Pancreas (tissue), 10 donors: ENCODE results near the gene CCSER1. TPM values are rescaled to one million over a fixed set of nuclear protein-coding genes. Genes with fewer than 3 reads are reported as not detected.
"Not testable (repeated sequence)": the region's sequence is repeated elsewhere in the genome, so short reads cannot be mapped to it uniquely, and the experiment has no call there.

Experiments used
- ATAC-seq, 4 donors: fragments of 200-7000 bp; cut with Tn5 transposase; one replicate each; pipeline versions ENCODE4 v1.8.0 to v1.9.1; 2020; ENCODE audit warnings: mild to moderate bottlenecking in 4 of 4, moderate library complexity in 4 of 4
- DNase-seq, 6 donors: peaks; one replicate each; pipeline ENCODE4 v3.0.0-alpha.2; 2020
- FAIRE-seq: peaks from 2 replicates; lab custom pipeline; 2012; peaks lifted over from hg19 to GRCh38; lab: Jason Lieb, UNC
- H3K27ac ChIP-seq, 4 donors: fragments of 200-600 bp; sonication (generic); 1 replicate in 3 of 4; 2 replicates in 1 of 4; pipeline versions ENCODE4 v1.5.0 to v1.8.0; 2020
- H3K27me3 ChIP-seq, 4 donors: fragments of 200-600 bp; one replicate each; pipeline ENCODE4 v1.8.0; 2021
- H3K36me3 ChIP-seq, 3 donors: fragments of 200-600 bp; sonication (generic) in 1 of 3; one replicate each; pipeline versions ENCODE4 v1.5.0 to v1.8.0; 2020 to 2021
- H3K4me1 ChIP-seq, 3 donors: fragments of 200-600 bp; one replicate each; pipeline ENCODE4 v1.8.0; 2021
- H3K4me3 ChIP-seq, 4 donors: fragments of 200-600 bp; sonication (generic) in 2 of 4; one replicate each; pipeline versions ENCODE4 v1.5.0 to v1.8.0; 2020 to 2021
- H3K9me3 ChIP-seq, 4 donors: fragments of 200-600 bp; one replicate each; pipeline ENCODE4 v1.8.0; 2021
- WGBS, 2 donors: extraction: QIAGEN DNeasy Blood & Tissue Kit; methylation state at CpG; one replicate each; pipeline ENCODE4 v1.1.7; 2013; 5-methylcytosine and 5-hydroxymethylcytosine counted together
- intact Hi-C, 3 donors: fragments of 100-400 bp; cut with DNase I; formaldehyde crosslinking; loops; one replicate each; pipeline versions ENCODE4 v1.11.1 to v1.14.2; 2022
- polyA plus RNA-seq, 2 donors: library from polyadenylated mRNA; stranded (reverse); fragments of 200-250 nt; gene quantifications; one replicate each; pipeline ENCODE4 v1.2.3, GENCODE V29; 2013
- total RNA-seq, 6 donors: library from RNA; stranded (reverse); fragmentation: NEBNext Ultra II Directional in 4 of 6; extraction: Animal tissue kit (Norgen Biotek cat#: 25700) in 4 of 6; gene quantifications; one replicate each; pipeline versions ENCODE4 v1.2.1 to v1.2.4, GENCODE V29; 2021 to 2023
- TF ChIP-seq, protein P1 (sequence below), 4 donors: fragments of 200-600 bp; sonication (generic) in 3 of 4; IDR thresholded peaks; one replicate each; pipeline versions ENCODE4 v1.5.0 to v1.8.0; 2021; ENCODE audit warnings: antibody characterized with exemption in 4 of 4
- donor health status: healthy with polysubstance abuse.
- donor health status: DM: no; HTN: no; CAD: no; lungs with moderate emphysema.
- donor health status: DM: no; HTN: no; CAD: no.
- donor health status: control.
- donor health status: control.
- donor health status: Bipolar disorder and iron deficiency.
- donor health status: DM: yes; HTN: yes; CAD: no.
- donor health status: DM: no; HTN: no; CAD: no.
- donor health status: DM: no; HTN: no; CAD: no.
- donor health status: DM: yes; HTN: yes; CAD: no.

The CCSER1 gene
- total and polyA plus RNA-seq, 8 donors = 0.99 to 12.7 (median 5.1) TPM

DNA sequence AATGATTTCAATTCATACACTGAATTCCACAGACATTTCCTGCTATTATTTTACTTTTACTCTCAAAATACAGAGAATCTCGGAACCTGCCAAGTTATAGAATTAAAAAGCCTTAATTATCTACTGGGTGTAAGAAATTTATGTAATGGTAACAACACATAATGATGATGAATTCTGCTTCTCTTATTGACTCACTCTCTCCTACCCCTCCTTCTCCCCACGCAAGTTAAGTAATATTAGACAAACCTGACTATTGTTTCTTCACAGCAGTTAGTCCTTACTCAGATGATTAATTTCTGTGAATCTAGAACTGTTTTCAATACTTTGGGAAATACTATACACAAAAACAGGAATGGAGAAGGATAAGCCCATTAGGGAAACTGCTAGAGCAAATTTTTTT is 762.0 kb downstream of the CCSER1 start:
- DNase-seq (no peak), FAIRE-seq (no peak), ATAC-seq (no peak)
- intact Hi-C loops = no loop called here
- TF ChIP-seq, protein P1, sequence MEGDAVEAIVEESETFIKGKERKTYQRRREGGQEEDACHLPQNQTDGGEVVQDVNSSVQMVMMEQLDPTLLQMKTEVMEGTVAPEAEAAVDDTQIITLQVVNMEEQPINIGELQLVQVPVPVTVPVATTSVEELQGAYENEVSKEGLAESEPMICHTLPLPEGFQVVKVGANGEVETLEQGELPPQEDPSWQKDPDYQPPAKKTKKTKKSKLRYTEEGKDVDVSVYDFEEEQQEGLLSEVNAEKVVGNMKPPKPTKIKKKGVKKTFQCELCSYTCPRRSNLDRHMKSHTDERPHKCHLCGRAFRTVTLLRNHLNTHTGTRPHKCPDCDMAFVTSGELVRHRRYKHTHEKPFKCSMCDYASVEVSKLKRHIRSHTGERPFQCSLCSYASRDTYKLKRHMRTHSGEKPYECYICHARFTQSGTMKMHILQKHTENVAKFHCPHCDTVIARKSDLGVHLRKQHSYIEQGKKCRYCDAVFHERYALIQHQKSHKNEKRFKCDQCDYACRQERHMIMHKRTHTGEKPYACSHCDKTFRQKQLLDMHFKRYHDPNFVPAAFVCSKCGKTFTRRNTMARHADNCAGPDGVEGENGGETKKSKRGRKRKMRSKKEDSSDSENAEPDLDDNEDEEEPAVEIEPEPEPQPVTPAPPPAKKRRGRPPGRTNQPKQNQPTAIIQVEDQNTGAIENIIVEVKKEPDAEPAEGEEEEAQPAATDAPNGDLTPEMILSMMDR (IDR thresholded peaks at IDR 0.05) = no peak
- no peaks in the 10 kb centered on the region for H3K27me3 ChIP-seq
- H3K36me3 ChIP-seq = no peaks in the 10 kb centered on the region
- no peak overlapping the region for H3K27ac ChIP-seq
- H3K9me3 ChIP-seq = no peaks in the 10 kb centered on the region
- 74 to 78% methylated on average over 2 of the region's 2 CpGs for WGBS, 2 donors
- no peaks in the 10 kb centered on the region for H3K4me1 ChIP-seq
- H3K4me3 ChIP-seq = no peak overlapping the region

DNA sequence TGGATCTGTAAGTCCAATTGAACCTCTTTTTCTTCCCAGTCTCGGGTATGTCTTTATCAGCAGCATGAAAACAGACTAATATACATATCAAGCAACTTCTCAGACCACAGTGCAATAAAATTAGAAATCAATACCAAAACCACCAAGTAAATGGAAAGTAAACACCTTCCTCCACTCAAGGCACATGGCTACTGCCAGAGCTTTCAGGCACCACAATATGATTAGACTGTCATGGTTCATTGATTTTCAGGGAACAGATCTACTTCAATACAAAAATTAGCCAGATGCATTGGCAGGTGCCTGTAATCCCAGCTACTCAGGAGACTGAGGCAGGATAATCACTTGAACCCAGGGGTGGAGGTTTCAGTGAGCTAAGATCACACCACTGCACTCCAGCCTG is 776.2 kb downstream of the CCSER1 start:
- H3K36me3 ChIP-seq, H3K27ac ChIP-seq, H3K4me1 ChIP-seq, FAIRE-seq, H3K9me3 ChIP-seq, H3K27me3 ChIP-seq, DNase-seq, intact Hi-C loops, H3K4me3 ChIP-seq, ATAC-seq: not testable (repeated sequence)
- 59 to 60% methylated on average over 1 of the region's 1 CpG for WGBS, 2 donors

DNA sequence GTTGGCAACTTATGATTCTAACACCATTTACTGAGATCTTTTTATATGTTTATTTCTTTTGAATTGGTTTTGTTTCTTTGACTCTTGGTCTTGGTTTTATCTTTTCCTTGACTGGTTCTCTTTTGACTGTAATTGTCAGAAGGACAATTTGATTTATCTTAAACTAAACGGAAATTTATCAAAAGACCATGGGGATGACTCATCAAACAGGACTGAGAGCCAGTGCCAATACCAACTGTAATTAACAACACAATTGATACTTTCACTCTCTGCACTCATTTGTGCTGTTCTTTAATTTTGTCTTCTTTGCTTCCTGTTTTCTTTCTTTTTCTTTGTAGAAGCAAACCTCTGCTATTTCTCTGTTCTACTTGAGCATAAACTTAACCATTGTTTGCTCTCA is 776.8 kb downstream of the CCSER1 start:
- DNase-seq = no peak
- TF ChIP-seq, protein P1 (IDR thresholded peaks at IDR 0.05) = no peak
- H3K9me3 ChIP-seq = no peaks in the 10 kb centered on the region
- H3K4me3 ChIP-seq = no peak overlapping the region
- no peaks in the 10 kb centered on the region for H3K36me3 ChIP-seq
- H3K27ac ChIP-seq = no peak overlapping the region
- H3K4me1 ChIP-seq = no peaks in the 10 kb centered on the region
- no peak for FAIRE-seq
- intact Hi-C loops = no loop called here
- WGBS, 2 donors = 9 to 14% methylated on average over 1 of the region's 1 CpG
- no peaks in the 10 kb centered on the region for H3K27me3 ChIP-seq
- no peak for ATAC-seq

DNA sequence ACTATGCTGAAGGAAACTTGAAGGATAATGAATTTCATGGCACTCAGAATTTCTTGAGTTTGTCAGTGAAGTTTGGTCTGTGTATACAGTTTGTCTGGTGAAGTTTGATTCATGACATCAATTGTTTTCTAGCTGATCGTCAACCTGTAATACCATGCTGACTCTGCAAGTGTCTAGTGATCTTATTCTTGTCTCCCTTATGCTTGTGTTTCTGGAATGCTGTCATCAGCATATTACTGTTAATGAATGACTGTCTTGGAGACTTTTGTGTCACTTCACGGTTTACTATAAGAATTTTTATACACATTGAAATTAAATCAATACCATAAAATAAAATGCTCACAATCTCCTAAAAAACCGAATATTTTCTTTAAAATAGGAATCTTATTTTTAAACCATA is 779.0 kb downstream of the CCSER1 start:
- 42 to 57% methylated on average over 3 of the region's 3 CpGs for WGBS, 2 donors
- Histone ChIP-seq H3K36me3 (no peaks in the 10 kb centered on the region), H3K4me3 (no peak overlapping the region), H3K27me3 (no peaks in the 10 kb centered on the region), H3K27ac (no peak overlapping the region), H3K4me1 (no peaks in the 10 kb centered on the region), H3K9me3 (no peaks in the 10 kb centered on the region)
- DNase-seq (no peak), ATAC-seq (no peak), FAIRE-seq (no peak)
- intact Hi-C loops = no loop called here
- TF ChIP-seq, protein P1 (IDR thresholded peaks at IDR 0.05) = no peak

DNA sequence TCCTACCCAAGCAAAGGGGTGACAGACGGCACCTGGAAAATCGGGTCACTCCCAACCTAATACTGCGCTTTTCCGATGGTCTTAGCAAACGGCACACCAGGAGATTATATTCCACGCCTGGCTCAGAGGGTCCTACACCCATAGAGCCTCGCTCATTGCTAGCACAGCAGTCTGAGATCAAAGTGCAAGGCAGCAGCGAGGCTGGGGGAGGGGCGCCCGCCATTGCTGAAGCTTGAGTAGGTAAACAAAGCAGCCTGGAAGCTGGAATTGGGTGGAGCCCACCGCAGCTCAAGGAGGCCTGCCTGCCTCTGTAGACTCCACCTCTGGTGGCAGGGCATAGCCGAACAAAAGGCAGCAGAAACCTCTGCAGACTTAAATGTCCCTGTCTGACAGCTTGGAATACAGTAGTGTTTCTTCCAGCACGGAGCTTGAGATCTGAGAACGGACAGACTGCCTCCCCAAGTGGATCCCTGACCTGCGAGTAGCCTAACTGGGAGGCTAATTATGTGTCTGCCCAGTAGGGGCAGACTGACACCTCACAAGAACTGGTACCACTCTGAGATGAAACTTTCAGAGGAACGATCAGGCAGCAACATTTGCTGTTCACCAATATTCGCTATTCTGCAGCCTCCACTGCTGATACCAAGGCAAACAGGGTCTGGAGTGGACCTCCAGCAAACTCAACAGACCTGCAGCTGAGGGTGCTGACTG is 784.7 kb downstream of the CCSER1 start:
- 87 to 91% methylated on average over 17 of the region's 17 CpGs for WGBS, 2 donors
- not testable (repeated sequence) for H3K4me1 ChIP-seq, H3K4me3 ChIP-seq, H3K27me3 ChIP-seq, H3K27ac ChIP-seq, H3K9me3 ChIP-seq, H3K36me3 ChIP-seq, FAIRE-seq, ATAC-seq
- DNase-seq = peak in 1 of 6 donors; percentile 23
- intact Hi-C loops = loop anchor here in 1 of 3 donors (10.0 kb wide), 1 partner anchor 263 kb away; no protein-coding TSS in a partner anchor

DNA sequence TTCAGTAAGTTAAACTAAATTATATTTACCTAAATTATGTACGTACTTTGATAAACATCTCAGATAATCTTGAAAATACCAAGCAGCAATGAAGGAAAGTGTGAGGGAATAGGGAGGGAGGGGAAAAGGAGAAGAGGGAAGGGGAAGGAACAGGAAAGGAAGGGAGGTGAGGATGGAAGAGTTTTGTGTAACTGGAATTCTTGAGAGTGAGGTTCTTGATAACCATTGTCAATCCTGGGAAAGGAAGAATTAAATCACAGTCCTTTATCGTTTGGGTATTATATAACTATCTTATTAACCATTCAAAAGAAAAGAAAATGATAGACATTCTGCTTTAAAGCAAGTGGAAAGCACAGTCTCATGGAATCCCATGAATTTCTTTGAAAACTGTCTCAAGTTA is 795.0 kb downstream of the CCSER1 start:
- H3K36me3 ChIP-seq = no peaks in the 10 kb centered on the region
- H3K27me3 ChIP-seq = no peaks in the 10 kb centered on the region
- intact Hi-C loops = no loop called here
- TF ChIP-seq, protein P1 (IDR thresholded peaks at IDR 0.05) = no peak
- H3K4me3 ChIP-seq = no peak overlapping the region
- ATAC-seq (no peak), FAIRE-seq (no peak), DNase-seq (no peak)
- no peak overlapping the region for H3K27ac ChIP-seq
- H3K4me1 ChIP-seq = no peaks in the 10 kb centered on the region
- no peaks in the 10 kb centered on the region for H3K9me3 ChIP-seq
- WGBS, 2 donors = 75 to 88% methylated on average over 2 of the region's 2 CpGs
